GM06990 (cell line): ENCODE data around the gene STKLD1.

Experiments
- DNase-seq: peaks from one replicate; pipeline ENCODE4 v3.0.0-alpha.2; 2011; ENCODE audit not compliant: insufficient read length; ENCODE audit errors: extremely low read depth
- H3K27me3 ChIP-seq: replicated peaks from 2 replicates; pipeline ENCODE4 v1.6.0; 2011; ENCODE audit warnings: low read length; ENCODE audit not compliant: control insufficient read depth, insufficient read depth
- H3K36me3 ChIP-seq: 2 replicates; pipeline ENCODE4 v1.5.1; 2011; ENCODE audit warnings: low read length; ENCODE audit not compliant: control insufficient read depth, insufficient read depth
- H3K4me3 ChIP-seq: replicated peaks from 2 replicates; pipeline ENCODE4 v1.5.1; 2011; ENCODE audit warnings: low read depth, mild to moderate bottlenecking, control low read depth, low read length
- TF ChIP-seq, protein P1 (sequence below): IDR thresholded peaks from 2 replicates; pipeline ENCODE4 v1.5.1; 2011; ENCODE audit warnings: low read length, control low read depth, mild to moderate bottlenecking, inconsistent platforms; ENCODE audit not compliant: insufficient read depth, poor library complexity, severe bottlenecking

The STKLD1 gene

GRCh38 chr9:133433351-133433843 lies 57.2 kb downstream of the STKLD1 start:
- TF ChIP-seq, protein P1, sequence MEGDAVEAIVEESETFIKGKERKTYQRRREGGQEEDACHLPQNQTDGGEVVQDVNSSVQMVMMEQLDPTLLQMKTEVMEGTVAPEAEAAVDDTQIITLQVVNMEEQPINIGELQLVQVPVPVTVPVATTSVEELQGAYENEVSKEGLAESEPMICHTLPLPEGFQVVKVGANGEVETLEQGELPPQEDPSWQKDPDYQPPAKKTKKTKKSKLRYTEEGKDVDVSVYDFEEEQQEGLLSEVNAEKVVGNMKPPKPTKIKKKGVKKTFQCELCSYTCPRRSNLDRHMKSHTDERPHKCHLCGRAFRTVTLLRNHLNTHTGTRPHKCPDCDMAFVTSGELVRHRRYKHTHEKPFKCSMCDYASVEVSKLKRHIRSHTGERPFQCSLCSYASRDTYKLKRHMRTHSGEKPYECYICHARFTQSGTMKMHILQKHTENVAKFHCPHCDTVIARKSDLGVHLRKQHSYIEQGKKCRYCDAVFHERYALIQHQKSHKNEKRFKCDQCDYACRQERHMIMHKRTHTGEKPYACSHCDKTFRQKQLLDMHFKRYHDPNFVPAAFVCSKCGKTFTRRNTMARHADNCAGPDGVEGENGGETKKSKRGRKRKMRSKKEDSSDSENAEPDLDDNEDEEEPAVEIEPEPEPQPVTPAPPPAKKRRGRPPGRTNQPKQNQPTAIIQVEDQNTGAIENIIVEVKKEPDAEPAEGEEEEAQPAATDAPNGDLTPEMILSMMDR = no peak
- Histone ChIP-seq H3K4me3 (no peak overlapping the region), H3K36me3 (no peaks in the 10 kb centered on the region), H3K27me3 (no peaks in the 10 kb centered on the region; the same call in none of the 2 replicates)
- DNase-seq = no peak

DNA sequence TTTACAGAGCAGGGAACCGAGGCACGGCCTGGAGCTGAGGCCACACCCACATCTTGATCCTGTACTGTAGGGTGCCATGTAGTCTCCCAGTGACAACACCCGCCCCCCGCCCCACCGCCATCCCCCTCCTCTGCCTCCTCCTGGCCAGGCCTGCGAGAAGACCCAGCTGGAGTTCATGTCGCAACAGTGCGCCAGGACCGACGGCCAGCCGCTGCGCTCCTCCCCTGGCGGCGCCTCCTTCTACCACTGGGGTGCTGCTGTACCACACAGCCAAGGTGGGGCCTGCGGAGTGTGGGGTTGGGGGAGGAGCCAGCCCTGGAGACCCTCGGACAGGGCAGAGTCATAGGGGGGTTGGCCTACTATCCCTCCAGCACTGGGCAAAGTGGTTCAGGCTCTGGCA lies 60.5 kb downstream of the STKLD1 start:
- no peak for DNase-seq
- TF ChIP-seq, protein P1 = no peak

DNA sequence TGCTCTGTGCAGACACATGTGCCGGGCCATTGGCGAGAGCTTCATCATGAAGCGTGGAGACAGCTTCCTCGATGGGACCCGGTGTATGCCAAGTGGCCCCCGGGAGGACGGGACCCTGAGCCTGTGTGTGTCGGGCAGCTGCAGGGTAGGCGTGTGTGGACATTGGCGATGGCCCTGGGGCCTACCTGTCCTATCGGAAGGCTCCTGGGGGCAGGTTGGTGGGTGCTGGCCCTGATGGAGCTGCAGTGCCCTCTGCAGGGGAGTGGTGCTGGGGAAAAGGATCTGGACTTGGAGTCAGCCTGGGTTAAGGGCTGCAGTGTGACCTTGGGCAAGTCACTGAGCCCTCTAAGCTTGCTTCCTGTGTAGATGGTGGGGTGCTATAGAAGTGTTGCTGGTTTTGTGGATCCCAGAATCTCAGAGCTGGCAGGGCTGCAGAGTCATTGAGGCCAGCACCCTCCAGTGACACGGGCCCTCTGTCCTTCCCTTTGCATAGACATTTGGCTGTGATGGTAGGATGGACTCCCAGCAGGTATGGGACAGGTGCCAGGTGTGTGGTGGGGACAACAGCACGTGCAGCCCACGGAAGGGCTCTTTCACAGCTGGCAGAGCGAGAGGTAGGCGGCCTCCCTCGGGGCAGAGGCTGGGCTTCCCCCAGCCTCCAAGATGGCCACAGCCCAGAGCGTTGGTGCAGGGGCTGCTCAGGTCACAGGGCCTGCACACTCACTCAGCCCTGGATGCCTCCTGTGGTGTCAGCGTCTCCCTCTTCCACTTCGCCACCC lies 61.8 kb downstream of the STKLD1 start:
- H3K4me3 ChIP-seq = no peak overlapping the region
- TF ChIP-seq, protein P1 = no peak
- H3K36me3 ChIP-seq = no peaks in the 10 kb centered on the region
- H3K27me3 ChIP-seq = no peaks in the 10 kb centered on the region; the same call in none of the 2 replicates
- DNase-seq = no peak

More for the DNA sequence above, 60.5 kb downstream of the STKLD1 start:
- Histone ChIP-seq H3K36me3 (no peaks in the 10 kb centered on the region), H3K27me3 (no peaks in the 10 kb centered on the region; the same call in none of the 2 replicates), H3K4me3 (no peak overlapping the region)

DNA sequence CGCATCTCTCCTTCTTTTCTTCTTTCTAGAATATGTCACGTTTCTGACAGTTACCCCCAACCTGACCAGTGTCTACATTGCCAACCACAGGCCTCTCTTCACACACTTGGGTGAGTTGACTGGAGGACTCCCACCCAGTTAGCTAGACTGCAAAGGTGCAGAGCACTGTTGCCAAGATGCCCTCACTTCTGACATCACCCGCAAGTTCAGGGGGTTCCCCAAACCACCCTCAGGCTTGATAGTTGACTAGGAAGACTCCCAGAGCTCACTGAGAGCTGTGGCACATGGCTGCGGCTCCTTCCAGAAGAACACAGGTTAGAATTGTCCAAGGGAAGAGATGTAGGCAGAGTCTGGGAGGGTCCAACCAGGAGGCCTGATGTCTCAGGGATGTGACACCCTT lies 63.2 kb downstream of the STKLD1 start:
- Histone ChIP-seq H3K27me3 (no peaks in the 10 kb centered on the region; the same call in none of the 2 replicates), H3K4me3 (no peak overlapping the region), H3K36me3 (no peaks in the 10 kb centered on the region)
- TF ChIP-seq, protein P1 = no peak
- DNase-seq = no peak

DNA sequence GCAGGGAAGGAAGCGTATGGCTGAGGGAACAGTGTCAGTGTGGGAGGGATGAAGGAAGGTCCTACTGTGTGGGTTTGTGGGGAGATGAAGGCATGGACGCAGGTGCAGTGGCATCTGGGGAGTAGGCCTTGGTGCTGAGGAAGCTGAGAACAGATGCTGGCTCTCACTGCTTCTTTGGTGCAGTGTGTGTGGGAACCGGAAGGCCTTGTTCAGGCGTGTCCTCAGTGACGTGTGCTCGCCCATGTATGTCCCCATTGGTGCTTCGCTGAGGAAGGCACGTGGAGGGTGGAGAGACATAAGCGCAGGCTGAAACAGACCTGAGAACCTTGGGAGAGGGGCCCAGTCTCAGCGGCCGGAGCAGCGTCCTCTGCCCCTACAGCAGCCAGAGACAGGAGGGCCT lies 64.7 kb downstream of the STKLD1 start:
- Histone ChIP-seq H3K27me3 (no peaks in the 10 kb centered on the region; the same call in none of the 2 replicates), H3K36me3 (no peaks in the 10 kb centered on the region), H3K4me3 (no peak overlapping the region)
- DNase-seq = no peak
- TF ChIP-seq, protein P1 = no peak
